GM23248 (cell line): ENCODE data around the gene UST. TPM values are rescaled to one million over a fixed set of nuclear protein-coding genes. Genes with fewer than 3 reads are reported as not detected.

ENCODE experiments used
- DNase-seq: peaks from one replicate; pipeline ENCODE4 v3.0.0-alpha.2; 2015
- H2AFZ ChIP-seq: fragments of 200-600 bp; sonication (generic); 2 replicates; pipeline ENCODE4 v1.6.1; 2016; ENCODE audit warnings: antibody characterized with exemption
- H3F3A ChIP-seq: fragments of 200-600 bp; sonication (generic); 2 replicates; pipeline ENCODE4 v1.6.1; 2016; ENCODE audit warnings: mild to moderate bottlenecking, antibody characterized with exemption, mixed run types; ENCODE audit not compliant: insufficient read depth
- H3K27ac ChIP-seq: fragments of 200-600 bp; sonication (generic); 2 replicates; pipeline ENCODE4 v1.5.1; 2016; ENCODE audit warnings: mild to moderate bottlenecking
- H3K27me3 ChIP-seq: fragments of 200-600 bp; sonication (generic); replicated peaks from 2 replicates; pipeline ENCODE4 v1.6.1; 2016; ENCODE audit warnings: mild to moderate bottlenecking; ENCODE audit not compliant: insufficient read depth
- H3K36me3 ChIP-seq: fragments of 200-600 bp; sonication (generic); 2 replicates; pipeline ENCODE4 v1.6.1; 2016; ENCODE audit warnings: low read depth, mild to moderate bottlenecking
- H3K4me1 ChIP-seq: fragments of 200-600 bp; sonication (generic); 2 replicates; pipeline ENCODE4 v1.6.1; 2016; ENCODE audit warnings: mild to moderate bottlenecking; ENCODE audit not compliant: insufficient read depth
- H3K4me2 ChIP-seq: fragments of 200-600 bp; sonication (generic); one replicate; pipeline ENCODE4 v1.6.1; 2016; ENCODE audit warnings: mild to moderate bottlenecking; ENCODE audit not compliant: unreplicated experiment
- H3K4me3 ChIP-seq: fragments of 200-600 bp; sonication (generic); 2 replicates; pipeline ENCODE4 v1.5.1; 2016; ENCODE audit warnings: mild to moderate bottlenecking
- H3K79me2 ChIP-seq: fragments of 200-600 bp; sonication (generic); 2 replicates; pipeline ENCODE4 v1.6.1; 2016; ENCODE audit warnings: mild to moderate bottlenecking; ENCODE audit not compliant: insufficient read depth
- H3K9ac ChIP-seq: fragments of 200-600 bp; sonication (generic); 2 replicates; pipeline ENCODE4 v1.6.1; 2016; ENCODE audit warnings: mild to moderate bottlenecking
- H3K9me2 ChIP-seq: fragments of 200-600 bp; sonication (generic); 2 replicates; pipeline ENCODE4 v1.6.1; 2016; ENCODE audit warnings: mixed run types, mild to moderate bottlenecking, moderate library complexity; ENCODE audit not compliant: insufficient read depth
- H3K9me3 ChIP-seq: fragments of 200-600 bp; sonication (generic); one replicate; pipeline ENCODE4 v1.6.1; 2017; ENCODE audit warnings: low read depth
- H4K20me1 ChIP-seq: fragments of 200-600 bp; sonication (generic); 2 replicates; pipeline ENCODE4 v1.6.0; 2016; ENCODE audit not compliant: insufficient read depth
- EZH2 ChIP-seq: fragments of 200-600 bp; sonication (generic); IDR thresholded peaks from 2 replicates; pipeline ENCODE4 v1.6.1; 2018; ENCODE audit warnings: antibody characterized with exemption, mild to moderate bottlenecking; ENCODE audit not compliant: insufficient read depth, poor library complexity, severe bottlenecking
- EZH2phosphoT487 ChIP-seq: fragments of 200-600 bp; sonication (generic); IDR thresholded peaks from 2 replicates; pipeline ENCODE4 v1.6.1; 2018; ENCODE audit warnings: antibody characterized with exemption, moderate library complexity, mild to moderate bottlenecking, low read depth; ENCODE audit not compliant: insufficient read depth
- WGBS, 2 experiments: methylation state at CpG; one replicate each; pipeline ENCODE4 v1.1.6; 2015 to 2017; ENCODE audit warnings: low lambda C conversion rate in 2 of 2, low coverage in 1 of 2; ENCODE audit errors: missing lambda C conversion rate in 2 of 2; 5-methylcytosine and 5-hydroxymethylcytosine counted together
- in situ Hi-C: fragments of 300-500 bp; cut with MboI; formaldehyde crosslinking; loops from 2 replicates; pipeline ENCODE4 v1.15.0; 2020
- polyA plus RNA-seq: library from polyadenylated mRNA; unstranded; fragments of >200 nt; fragmentation: Nextera tagmentation; extraction: Ambion mirVana; gene quantifications from 2 replicates; pipeline ENCODE4 v1.2.1, GENCODE V29; 2016
- total RNA-seq: library from RNA; depleted of rRNA; stranded (reverse); fragments of >200 nt; shearing (Covaris generic); gene quantifications from 2 replicates; pipeline ENCODE4 v1.2.3, GENCODE V29; 2014; rRNA removed

Gene UST
- 23.1 and 23.3 TPM in 2 replicates for total RNA-seq
- polyA plus RNA-seq, result 10.1 and 11.2 TPM in 2 replicates

- peak; percentile 96 for DNase-seq
- H3K9me2 ChIP-seq, result no peaks in the 10 kb centered on the region
- no peaks in the 10 kb centered on the region for H4K20me1 ChIP-seq
- H3F3A ChIP-seq, result peaks cover 13% of the 10 kb centered on the region
- peaks cover 35% of the 10 kb centered on the region for H3K79me2 ChIP-seq
- TF ChIP-seq EZH2, result no peak
- peak within 1 kb of the TSS; percentile 87 for H3K9ac ChIP-seq
- peak within 1 kb of the TSS; percentile 83 for H3K4me3 ChIP-seq
- WGBS, 2 experiments, result 1 to 3% methylated on average over 26 to 47 of the region's 50 CpGs
- H2AFZ ChIP-seq, result peak within 1 kb of the TSS; percentile 81
- no peaks in the 10 kb centered on the region for H3K27me3 ChIP-seq
- H3K36me3 ChIP-seq, result no peaks in the 10 kb centered on the region
- peaks cover 26% of the 10 kb centered on the region for H3K4me1 ChIP-seq
- no peaks in the 10 kb centered on the region for H3K9me3 ChIP-seq
- peak within 1 kb of the TSS; percentile 89 for H3K4me2 ChIP-seq
- in situ Hi-C loops, result loop anchor here (10.0 kb wide), 1 partner anchor 198 kb away; no protein-coding TSS in a partner anchor
- peak within 1 kb of the TSS; percentile 79 for H3K27ac ChIP-seq
Observed at GRCh38 chr6:148746363-148747144, at the start of gene UST. Gene UST, plus strand, starts transcription at chr6:148747030. Its CDS starts 401 bp downstream, at chr6:148747431.

- H3K9me2 ChIP-seq, result no peaks in the 10 kb centered on the region
- no peaks in the 10 kb centered on the region for H4K20me1 ChIP-seq
- H3F3A ChIP-seq, result peaks cover 15% of the 10 kb centered on the region; the same call in 1 of the 2 replicates
- H3K9ac ChIP-seq, result no peak overlapping the region
- H3K9me3 ChIP-seq, result no peaks in the 10 kb centered on the region
- H3K4me3 ChIP-seq, result no peak overlapping the region
- peaks cover 18% of the 10 kb centered on the region for H3K4me1 ChIP-seq
- no peak overlapping the region for H3K4me2 ChIP-seq
- H3K36me3 ChIP-seq, result no peaks in the 10 kb centered on the region
- no peaks in the 10 kb centered on the region for H3K79me2 ChIP-seq
- H3K27ac ChIP-seq, result no peak overlapping the region
- in situ Hi-C loops, result no loop called here
- no peak for DNase-seq
- no peak overlapping the region for H2AFZ ChIP-seq
- TF ChIP-seq EZH2, result no peak
- TF ChIP-seq EZH2phosphoT487, result no peak
- 97% methylated on average over 19 to 26 of the region's 26 CpGs for WGBS, 2 experiments
- no peaks in the 10 kb centered on the region for H3K27me3 ChIP-seq
Observed at GRCh38 chr6:148697895-148698440, 48.9 kb upstream of the UST start.

GRCh38 chr6:148698671-148699180, 48.1 kb upstream of the UST start:
- Histone ChIP-seq H3K36me3 (no peaks in the 10 kb centered on the region), H3K9ac (no peak overlapping the region), H3K4me1 (peaks cover 18% of the 10 kb centered on the region), H3K27me3 (no peaks in the 10 kb centered on the region), H3K27ac (no peak overlapping the region), H2AFZ (no peak overlapping the region), H3F3A (peaks cover 15% of the 10 kb centered on the region; the same call in 1 of the 2 replicates), H3K9me2 (no peaks in the 10 kb centered on the region), H3K4me3 (no peak overlapping the region), H3K9me3 (no peaks in the 10 kb centered on the region), H3K79me2 (no peaks in the 10 kb centered on the region), H4K20me1 (no peaks in the 10 kb centered on the region), H3K4me2 (no peak overlapping the region)
- DNase-seq, result no peak
- in situ Hi-C loops, result no loop called here
- 89 to 93% methylated on average over 25 to 27 of the region's 27 CpGs for whole genome bisulfite sequencing, 2 experiments
- no peak for TF ChIP-seq EZH2phosphoT487
- TF ChIP-seq EZH2, result no peak

- Histone ChIP-seq H2AFZ (peak overlapping the region; percentile 96), H4K20me1 (no peaks in the 10 kb centered on the region)
Observed at GRCh38 chr6:148700047-148700715, 46.6 kb upstream of the UST start.

More at GRCh38 chr6:148700047-148700715, 46.6 kb upstream of the UST start:
- peak overlapping the region; percentile 78 for H3K9ac ChIP-seq
- TF ChIP-seq EZH2 (no peak), EZH2phosphoT487 (no peak)
- in situ Hi-C loops, result no loop called here
- 2 to 5% methylated on average over 2 of the region's 2 CpGs for WGBS, 2 experiments
- peak overlapping the region; percentile 72 for H3K27ac ChIP-seq
- H3K4me1 ChIP-seq, result peaks cover 18% of the 10 kb centered on the region
- H3K79me2 ChIP-seq, result no peaks in the 10 kb centered on the region
- H3K36me3 ChIP-seq, result no peaks in the 10 kb centered on the region
- H3K27me3 ChIP-seq, result no peaks in the 10 kb centered on the region
- H3K4me2 ChIP-seq, result peak overlapping the region; percentile 97
- H3K9me3 ChIP-seq, result no peaks in the 10 kb centered on the region
- peak overlapping the region; percentile 75 for H3K4me3 ChIP-seq
- DNase-seq, result peak; percentile 71
- H3F3A ChIP-seq, result peaks cover 15% of the 10 kb centered on the region; the same call in 1 of the 2 replicates
- no peaks in the 10 kb centered on the region for H3K9me2 ChIP-seq
